B cell (primary cell): ENCODE results near the gene SCN8A. TPM values are rescaled to one million over a fixed set of nuclear protein-coding genes. Genes with fewer than 3 reads are reported as not detected.

Experiments used
- ATAC-seq: fragments of 200-7000 bp; cut with Tn5 transposase; one replicate; pipeline ENCODE4 v1.10.0; 2021; ENCODE audit warnings: low read depth, mild to moderate bottlenecking, moderate number of reproducible peaks, moderate library complexity
- CTCF ChIA-PET: fragments of 350-600 bp; sonication (Branson Sonifier 250); formaldehyde crosslinking; loops from one replicate; lab custom pipeline; 2021; ENCODE audit warnings: antibody characterized with exemption, inconsistent platforms; lab: Charles Lee
- POLR2A ChIA-PET: fragments of 350-600 bp; sonication (Branson Sonifier 250); formaldehyde crosslinking; loops from one replicate; lab custom pipeline; 2021; ENCODE audit warnings: antibody characterized with exemption; lab: Charles Lee
- DNase-seq: peaks from one replicate; pipeline ENCODE4 v3.0.0; 2013
- H2AFZ ChIP-seq: 2 replicates; pipeline ENCODE4 v1.6.1; 2012; ENCODE audit warnings: mild to moderate bottlenecking, low read depth, low read length; ENCODE audit not compliant: insufficient read depth, poor library complexity, severe bottlenecking
- H3K27ac ChIP-seq, 2 donors: 1 replicate in 1 of 2; 2 replicates in 1 of 2; pipeline ENCODE4 v1.5.1; 2012 to 2013; ENCODE audit warnings: low read length in 2 of 2, mild to moderate bottlenecking in 2 of 2, moderate library complexity in 1 of 2
- H3K27me3 ChIP-seq, 4 experiments: fragments of 200-600 bp in 1 of 4; sonication (generic) in 1 of 4; replicated peaks in 1 of 4; 1 replicate in 2 of 4; 2 replicates in 2 of 4; pipeline versions ENCODE4 v1.6.1 to v1.7.0; 2013 to 2016; ENCODE audit warnings: low read length in 3 of 4, mild to moderate bottlenecking in 2 of 4, mixed read lengths in 1 of 4, moderate library complexity in 1 of 4; ENCODE audit not compliant: insufficient read depth in 4 of 4, control insufficient read depth in 3 of 4; ENCODE audit errors: control extremely low read depth in 1 of 4
- H3K36me3 ChIP-seq, 2 experiments: replicated peaks in 1 of 2; 1 replicate in 1 of 2; 2 replicates in 1 of 2; pipeline versions ENCODE4 v1.6.1 to v1.7.1; 2013; ENCODE audit warnings: low read length in 1 of 2; ENCODE audit not compliant: insufficient read depth in 2 of 2, control insufficient read depth in 1 of 2; ENCODE audit errors: control extremely low read depth in 1 of 2, extremely low read depth in 1 of 2
- H3K4me1 ChIP-seq, 2 donors: fragments of 200-600 bp in 1 of 2; sonication (generic) in 1 of 2; 1 replicate in 1 of 2; 2 replicates in 1 of 2; pipeline versions ENCODE4 v1.5.1 to v1.6.1; 2013 to 2017; ENCODE audit warnings: low read length in 2 of 2; ENCODE audit not compliant: control insufficient read depth in 2 of 2, insufficient read depth in 2 of 2
- H3K4me2 ChIP-seq: replicated peaks from 2 replicates; pipeline ENCODE3; 2012; ENCODE audit warnings: mild to moderate bottlenecking, low read depth, low read length; ENCODE audit not compliant: poor library complexity, severe bottlenecking
- H3K4me3 ChIP-seq, 5 experiments: fragments of 200-600 bp in 1 of 5; sonication (generic) in 1 of 5; 1 replicate in 3 of 5; 2 replicates in 2 of 5; pipeline versions ENCODE4 v1.5.1 to v1.7.0; 2011 to 2016; ENCODE audit warnings: low read length in 4 of 5, mild to moderate bottlenecking in 4 of 5, low read depth in 2 of 5, control low read depth in 1 of 5, moderate library complexity in 1 of 5; ENCODE audit not compliant: insufficient read depth in 1 of 5; ENCODE audit errors: control extremely low read depth in 1 of 5, extremely low read depth in 1 of 5
- H3K79me2 ChIP-seq: fragments of 200-600 bp; sonication (generic); one replicate; pipeline ENCODE4 v1.6.0; 2016; ENCODE audit warnings: low read length; ENCODE audit not compliant: control insufficient read depth, insufficient read depth
- H3K9ac ChIP-seq: fragments of 200-600 bp; sonication (generic); 2 replicates; pipeline ENCODE4 v1.6.1; 2017; ENCODE audit warnings: mild to moderate bottlenecking, low read length, moderate library complexity
- H3K9me3 ChIP-seq, 3 donors: one replicate each; pipeline versions ENCODE4 v1.6.1 to v1.7.1; 2013; ENCODE audit warnings: low read length in 2 of 3; ENCODE audit not compliant: control insufficient read depth in 2 of 3, insufficient read depth in 1 of 3; ENCODE audit errors: control extremely low read depth in 1 of 3
- H4K20me1 ChIP-seq: 2 replicates; pipeline ENCODE4 v1.6.0; 2012; ENCODE audit warnings: mild to moderate bottlenecking, low read length; ENCODE audit not compliant: insufficient read depth, control insufficient read depth, poor library complexity, severe bottlenecking
- H3K27ac Mint-ChIP-seq: one replicate; pipeline ENCODE4 v1.8.0; 2021; ENCODE audit warnings: mixed read lengths
- H3K27me3 Mint-ChIP-seq: one replicate; pipeline ENCODE4 v1.8.0; 2021; ENCODE audit warnings: mixed read lengths
- H3K4me1 Mint-ChIP-seq: one replicate; pipeline ENCODE4 v1.8.0; 2021; ENCODE audit warnings: mixed read lengths
- H3K4me3 Mint-ChIP-seq: one replicate; pipeline ENCODE4 v1.8.0; 2021; ENCODE audit warnings: mixed read lengths
- H3K9me3 Mint-ChIP-seq: one replicate; pipeline ENCODE4 v1.8.0; 2022; ENCODE audit warnings: mixed read lengths; ENCODE audit not compliant: insufficient read depth
- CTCF ChIP-seq: fragments of 200-600 bp; IDR thresholded peaks from one replicate; pipeline ENCODE4 v1.8.0; 2022; ENCODE audit warnings: antibody characterized with exemption, mild to moderate bottlenecking
- EZH2 ChIP-seq: IDR thresholded peaks from 2 replicates; pipeline ENCODE4 v1.6.1; 2012; ENCODE audit warnings: borderline replicate concordance, low read depth, mild to moderate bottlenecking, moderate library complexity, low read length; ENCODE audit not compliant: insufficient read depth, poor library complexity, severe bottlenecking
- WGBS: methylation state at CpG from one replicate; pipeline ENCODE4 v1.1.5; 2013; ENCODE audit warnings: missing lambda C conversion rate; ENCODE audit not compliant: insufficient coverage; 5-methylcytosine and 5-hydroxymethylcytosine counted together
- intact Hi-C: fragments of 100-400 bp; cut with micrococcal nuclease; formaldehyde crosslinking; loops from one replicate; pipeline ENCODE4 v1.10.0; 2022
- polyA plus RNA-seq: library from polyadenylated mRNA; depleted of rRNA; stranded (reverse); fragments of >200 nt; gene quantifications from 2 replicates; pipeline ENCODE4 v1.2.3, GENCODE V29; 2012
- total RNA-seq, 2 donors: library from RNA; stranded (reverse); fragments of 120-200 nt in 1 of 2; gene quantifications; 1 replicate in 1 of 2; 2 replicates in 1 of 2; pipeline versions ENCODE4 v1.2.3 to v1.2.4, GENCODE V29; 2013 to 2022

Gene SCN8A
- total and polyA plus RNA-seq, 2 donors (not counting 1 experiment from before 2014, with no cell fraction given) = 0.78 to 1.0 TPM

- H3K9me3 ChIP-seq = no peaks in the 10 kb centered on the region
- no peaks in the 10 kb centered on the region for H3K36me3 ChIP-seq
- Mint-ChIP-seq H3K27ac (no peak overlapping the region), H3K27me3 (peaks cover 30% of the 10 kb centered on the region), H3K4me3 (no peak overlapping the region), H3K4me1 (no peaks in the 10 kb centered on the region), H3K9me3 (no peaks in the 10 kb centered on the region)
- no peak overlapping the region for H3K9ac ChIP-seq
- DNase-seq (no peak), ATAC-seq (no peak)
- H3K79me2 ChIP-seq = no peaks in the 10 kb centered on the region
- no peak overlapping the region for H3K4me3 ChIP-seq
- TF ChIP-seq EZH2 (no peak), CTCF (no peak)
- 94% methylated on average over 4 of the region's 4 CpGs for WGBS
- no peak overlapping the region for H3K4me2 ChIP-seq
- POLR2A ChIA-PET = no interaction called here
- peaks cover 0 to 2% (median 0%) of the 10 kb centered on the region in 4 experiments for H3K27me3 ChIP-seq
- H2AFZ ChIP-seq = no peak overlapping the region
- intact Hi-C loops = no loop called here
- no peak overlapping the region for H3K27ac ChIP-seq
- H4K20me1 ChIP-seq = no peaks in the 10 kb centered on the region
- CTCF ChIA-PET = no interaction called here
- no peaks in the 10 kb centered on the region for H3K4me1 ChIP-seq
These were observed 70.8 kb downstream of the SCN8A start for GRCh38 chr12:51661836-51662235.

GRCh38 chr12:51662728-51663154 lies 71.7 kb downstream of the SCN8A start:
- Histone ChIP-seq H4K20me1 (no peaks in the 10 kb centered on the region), H3K9me3 (no peaks in the 10 kb centered on the region), H2AFZ (no peak overlapping the region), H3K27ac (no peak overlapping the region), H3K4me3 (no peak overlapping the region), H3K36me3 (no peaks in the 10 kb centered on the region), H3K79me2 (no peaks in the 10 kb centered on the region), H3K4me2 (no peak overlapping the region), H3K27me3 (peaks cover 0 to 2% (median 0%) of the 10 kb centered on the region in 4 experiments), H3K9ac (no peak overlapping the region), H3K4me1 (no peaks in the 10 kb centered on the region)
- Mint-ChIP-seq H3K4me3 (no peak overlapping the region), H3K27ac (no peak overlapping the region), H3K27me3 (peaks cover 30% of the 10 kb centered on the region), H3K4me1 (no peaks in the 10 kb centered on the region), H3K9me3 (no peaks in the 10 kb centered on the region)
- ChIA-PET POLR2A (no interaction called here), CTCF (no interaction called here)
- intact Hi-C loops = no loop called here
- no peak for DNase-seq
- 99% methylated on average over 11 of the region's 11 CpGs for WGBS
- no peak for TF ChIP-seq CTCF
- TF ChIP-seq EZH2 = no peak
- ATAC-seq = no peak
